SIG-M5 treated with dmso at 0.1 percent for 504 hours (cell line): ENCODE data around the gene INPP5D.

Experiments
- DNase-seq: peaks from one replicate; lab custom pipeline; 2025; ENCODE audit not compliant: unreplicated experiment; lab: John Stamatoyannopoulos, UW

The INPP5D gene

GRCh38 chr2:233072838-233073237 is 12.7 kb downstream of the INPP5D start:
- no peak for DNase-seq

- no peak for DNase-seq
Observed at GRCh38 chr2:233074106-233074505, 14.0 kb downstream of the INPP5D start.

GRCh38 chr2:233075141-233075965 is 15.2 kb downstream of the INPP5D start:
- DNase-seq = peak; percentile 55

GRCh38 chr2:233075966-233076339 is 15.8 kb downstream of the INPP5D start:
- peak; percentile 63 for DNase-seq

- DNase-seq = no peak
Observed at GRCh38 chr2:233076749-233077148, 16.6 kb downstream of the INPP5D start.

GRCh38 chr2:233079473-233079877 is 19.3 kb downstream of the INPP5D start:
- DNase-seq = peak; percentile 29

GRCh38 chr2:233079953-233080835 is 20.1 kb downstream of the INPP5D start:
- peak; percentile 79 for DNase-seq

GRCh38 chr2:233080836-233081229 is 20.7 kb downstream of the INPP5D start:
- no peak for DNase-seq

- DNase-seq = peak; percentile 97
Observed at GRCh38 chr2:233081232-233081730, 21.1 kb downstream of the INPP5D start.

- DNase-seq = no peak
Observed at GRCh38 chr2:233081731-233082221, 21.6 kb downstream of the INPP5D start.

GRCh38 chr2:233082222-233082930 is 22.2 kb downstream of the INPP5D start:
- DNase-seq = peak; percentile 87

GRCh38 chr2:233082931-233083755 is 23.0 kb downstream of the INPP5D start:
- DNase-seq = peak; percentile 76

- no peak for DNase-seq
Observed at GRCh38 chr2:233083782-233084181, 23.6 kb downstream of the INPP5D start.

- peak; percentile 45 for DNase-seq
Observed at GRCh38 chr2:233084488-233084887, 24.3 kb downstream of the INPP5D start.

- DNase-seq = no peak
Observed at GRCh38 chr2:233085037-233085838, 25.1 kb downstream of the INPP5D start.

GRCh38 chr2:233085839-233086150 is 25.7 kb downstream of the INPP5D start:
- DNase-seq = no peak

GRCh38 chr2:233087713-233088112 is 27.6 kb downstream of the INPP5D start:
- no peak for DNase-seq

GRCh38 chr2:233088972-233089345 is 28.8 kb downstream of the INPP5D start:
- no peak for DNase-seq

GRCh38 chr2:233089851-233090250 is 29.7 kb downstream of the INPP5D start:
- DNase-seq = no peak

- DNase-seq = no peak
Observed at GRCh38 chr2:233090879-233091278, 30.7 kb downstream of the INPP5D start.
